OCI-LY7 (cell line): ENCODE measurements around the gene DTNA.

Experiments used
- EZH2phosphoT487 ChIP-seq: fragments of 200-600 bp; sonication (generic); IDR thresholded peaks from 2 replicates; pipeline ENCODE4 v1.6.1; 2018; ENCODE audit warnings: low read depth, borderline replicate concordance, mild to moderate bottlenecking, mixed run types, antibody characterized with exemption, low read length, moderate library complexity, mixed read lengths
- TF ChIP-seq, protein P1 (sequence below): fragments of 200-600 bp; sonication (generic); conservative IDR thresholded peaks from 2 replicates; pipeline ENCODE4 v1.5.1; 2014; ENCODE audit warnings: mild to moderate bottlenecking, antibody characterized with exemption, low read length, moderate library complexity, mixed read lengths

DNA sequence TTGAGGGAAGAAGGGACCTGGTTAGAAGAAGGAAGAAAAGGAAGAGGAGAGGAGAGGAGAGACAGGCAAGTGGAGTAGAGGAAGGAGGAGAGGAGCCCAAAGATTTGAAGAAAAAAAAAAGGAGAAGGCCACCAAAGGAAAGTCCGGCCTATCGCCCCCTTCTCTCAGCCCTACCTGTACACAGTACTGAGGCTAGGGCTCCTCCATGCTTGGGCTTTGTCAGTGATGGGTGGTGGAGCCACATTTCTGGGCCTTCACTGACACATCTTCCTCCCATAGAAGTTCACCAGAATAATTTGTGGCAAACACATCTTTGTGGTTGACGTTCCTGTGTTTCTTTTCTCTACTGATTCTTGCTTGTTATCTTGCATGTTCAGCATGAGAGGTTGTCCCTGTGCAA, 125.4 kb downstream of the DTNA start:
- TF ChIP-seq, protein P1, sequence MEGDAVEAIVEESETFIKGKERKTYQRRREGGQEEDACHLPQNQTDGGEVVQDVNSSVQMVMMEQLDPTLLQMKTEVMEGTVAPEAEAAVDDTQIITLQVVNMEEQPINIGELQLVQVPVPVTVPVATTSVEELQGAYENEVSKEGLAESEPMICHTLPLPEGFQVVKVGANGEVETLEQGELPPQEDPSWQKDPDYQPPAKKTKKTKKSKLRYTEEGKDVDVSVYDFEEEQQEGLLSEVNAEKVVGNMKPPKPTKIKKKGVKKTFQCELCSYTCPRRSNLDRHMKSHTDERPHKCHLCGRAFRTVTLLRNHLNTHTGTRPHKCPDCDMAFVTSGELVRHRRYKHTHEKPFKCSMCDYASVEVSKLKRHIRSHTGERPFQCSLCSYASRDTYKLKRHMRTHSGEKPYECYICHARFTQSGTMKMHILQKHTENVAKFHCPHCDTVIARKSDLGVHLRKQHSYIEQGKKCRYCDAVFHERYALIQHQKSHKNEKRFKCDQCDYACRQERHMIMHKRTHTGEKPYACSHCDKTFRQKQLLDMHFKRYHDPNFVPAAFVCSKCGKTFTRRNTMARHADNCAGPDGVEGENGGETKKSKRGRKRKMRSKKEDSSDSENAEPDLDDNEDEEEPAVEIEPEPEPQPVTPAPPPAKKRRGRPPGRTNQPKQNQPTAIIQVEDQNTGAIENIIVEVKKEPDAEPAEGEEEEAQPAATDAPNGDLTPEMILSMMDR = no peak
- TF ChIP-seq EZH2phosphoT487 = no peak
